ENCODE data around the gene PSMA6. TPM values are rescaled to one million over a fixed set of nuclear protein-coding genes. Genes with fewer than 3 reads are reported as not detected.
"Not testable (repeated sequence)": the region's sequence is repeated elsewhere in the genome, so short reads cannot be mapped to it uniquely, and the experiment has no call there.

The PSMA6 gene
- total and polyA plus RNA-seq, 2 of the 8 experiments (the other 6 are each of a cell fraction or from before 2014, with no cell fraction given): 180 to 238 TPM

- H3K4me1 ChIP-seq (replicated peaks in 1 of 4; ENCODE audit: control insufficient read depth in 3 of 4, insufficient read depth in 4 of 4, low read length in 3 of 4); H3K23ac ChIP-seq (ENCODE audit: insufficient read length); H2BK20ac ChIP-seq (ENCODE audit: low read length); H4K5ac ChIP-seq (ENCODE audit: insufficient read length, low read depth, low read length); H3K27me3 ChIP-seq (replicated peaks in 1 of 4; ENCODE audit: control insufficient read depth in 3 of 4, extremely low read depth in 1 of 4, insufficient read depth in 3 of 4, low read length in 3 of 4); H2BK15ac ChIP-seq (ENCODE audit: low read length); H4K8ac ChIP-seq (ENCODE audit: extremely low read depth, insufficient read depth, low read length); H2BK12ac ChIP-seq (ENCODE audit: low read depth, low read length); FAIRE-seq; H3K23me2 ChIP-seq (ENCODE audit: low read depth, low read length); H3K79me2 ChIP-seq (ENCODE audit: control insufficient read depth in 1 of 2, insufficient read depth in 2 of 2, low read length in 2 of 2); H2BK120ac ChIP-seq (replicated peaks; ENCODE audit: low read depth, low read length); H3K9ac ChIP-seq (replicated peaks in 1 of 4; ENCODE audit: extremely low read depth in 1 of 4, low read depth in 3 of 4, low read length in 3 of 4); H3K4me3 ChIP-seq (ENCODE audit: extremely low read depth in 1 of 4, insufficient read depth in 2 of 4, low read depth in 3 of 4, low read length in 4 of 4); H3K4me2 ChIP-seq (ENCODE audit: insufficient read depth in 1 of 2, low read depth in 2 of 2, low read length in 2 of 2); H3K56ac ChIP-seq (replicated peaks; ENCODE audit: insufficient read length, low read depth, low read length); H3K9me3 ChIP-seq (ENCODE audit: insufficient read depth in 2 of 2, low read depth in 1 of 2, low read length in 1 of 2); H3K14ac ChIP-seq (ENCODE audit: insufficient read length); POLR2A ChIA-PET (ENCODE audit: partially characterized antibody); CTCF ChIA-PET (ENCODE audit: partially characterized antibody); H3K27ac ChIP-seq (ENCODE audit: low read depth, low read length); H2AK5ac ChIP-seq (ENCODE audit: low read depth, low read length); H4K91ac ChIP-seq (replicated peaks; ENCODE audit: insufficient read length, low read length); DNase-seq (ENCODE audit: low read depth in 1 of 2, low spot score in 2 of 2); H3K18ac ChIP-seq (ENCODE audit: extremely low read depth, low read length); H3K36me3 ChIP-seq (ENCODE audit: control insufficient read depth in 2 of 4, insufficient read depth in 4 of 4, low read length in 3 of 4); H2AFZ ChIP-seq (ENCODE audit: low read length); H3K4ac ChIP-seq (replicated peaks; ENCODE audit: insufficient read length, low read depth, low read length); H3K79me1 ChIP-seq (ENCODE audit: low read depth, low read length); H2BK5ac ChIP-seq (ENCODE audit: low read depth, low read length); H4K20me1 ChIP-seq (replicated peaks in 1 of 2; ENCODE audit: control insufficient read depth in 1 of 2, insufficient read depth in 2 of 2, low read length in 2 of 2): not testable (repeated sequence)
- WGBS, 2 experiments (ENCODE audit: extremely low coverage in 1 of 2, insufficient coverage in 1 of 2, insufficient read length in 1 of 2, insufficient replicate concordance in 2 of 2, low coverage in 1 of 2, low lambda C conversion rate in 2 of 2, missing lambda C conversion rate in 1 of 2): 85% methylated on average over 6 of the region's 6 CpGs; no CpG with 5 or more reads in 1 of the 2 experiments
Observed at GRCh38 chr14:35355235-35355634, 63.1 kb downstream of the PSMA6 start.
